Measurements from ENCODE around the gene LMTK3.

Gene LMTK3, protein sequence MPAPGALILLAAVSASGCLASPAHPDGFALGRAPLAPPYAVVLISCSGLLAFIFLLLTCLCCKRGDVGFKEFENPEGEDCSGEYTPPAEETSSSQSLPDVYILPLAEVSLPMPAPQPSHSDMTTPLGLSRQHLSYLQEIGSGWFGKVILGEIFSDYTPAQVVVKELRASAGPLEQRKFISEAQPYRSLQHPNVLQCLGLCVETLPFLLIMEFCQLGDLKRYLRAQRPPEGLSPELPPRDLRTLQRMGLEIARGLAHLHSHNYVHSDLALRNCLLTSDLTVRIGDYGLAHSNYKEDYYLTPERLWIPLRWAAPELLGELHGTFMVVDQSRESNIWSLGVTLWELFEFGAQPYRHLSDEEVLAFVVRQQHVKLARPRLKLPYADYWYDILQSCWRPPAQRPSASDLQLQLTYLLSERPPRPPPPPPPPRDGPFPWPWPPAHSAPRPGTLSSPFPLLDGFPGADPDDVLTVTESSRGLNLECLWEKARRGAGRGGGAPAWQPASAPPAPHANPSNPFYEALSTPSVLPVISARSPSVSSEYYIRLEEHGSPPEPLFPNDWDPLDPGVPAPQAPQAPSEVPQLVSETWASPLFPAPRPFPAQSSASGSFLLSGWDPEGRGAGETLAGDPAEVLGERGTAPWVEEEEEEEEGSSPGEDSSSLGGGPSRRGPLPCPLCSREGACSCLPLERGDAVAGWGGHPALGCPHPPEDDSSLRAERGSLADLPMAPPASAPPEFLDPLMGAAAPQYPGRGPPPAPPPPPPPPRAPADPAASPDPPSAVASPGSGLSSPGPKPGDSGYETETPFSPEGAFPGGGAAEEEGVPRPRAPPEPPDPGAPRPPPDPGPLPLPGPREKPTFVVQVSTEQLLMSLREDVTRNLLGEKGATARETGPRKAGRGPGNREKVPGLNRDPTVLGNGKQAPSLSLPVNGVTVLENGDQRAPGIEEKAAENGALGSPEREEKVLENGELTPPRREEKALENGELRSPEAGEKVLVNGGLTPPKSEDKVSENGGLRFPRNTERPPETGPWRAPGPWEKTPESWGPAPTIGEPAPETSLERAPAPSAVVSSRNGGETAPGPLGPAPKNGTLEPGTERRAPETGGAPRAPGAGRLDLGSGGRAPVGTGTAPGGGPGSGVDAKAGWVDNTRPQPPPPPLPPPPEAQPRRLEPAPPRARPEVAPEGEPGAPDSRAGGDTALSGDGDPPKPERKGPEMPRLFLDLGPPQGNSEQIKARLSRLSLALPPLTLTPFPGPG (N-terminal part only)

DNA sequence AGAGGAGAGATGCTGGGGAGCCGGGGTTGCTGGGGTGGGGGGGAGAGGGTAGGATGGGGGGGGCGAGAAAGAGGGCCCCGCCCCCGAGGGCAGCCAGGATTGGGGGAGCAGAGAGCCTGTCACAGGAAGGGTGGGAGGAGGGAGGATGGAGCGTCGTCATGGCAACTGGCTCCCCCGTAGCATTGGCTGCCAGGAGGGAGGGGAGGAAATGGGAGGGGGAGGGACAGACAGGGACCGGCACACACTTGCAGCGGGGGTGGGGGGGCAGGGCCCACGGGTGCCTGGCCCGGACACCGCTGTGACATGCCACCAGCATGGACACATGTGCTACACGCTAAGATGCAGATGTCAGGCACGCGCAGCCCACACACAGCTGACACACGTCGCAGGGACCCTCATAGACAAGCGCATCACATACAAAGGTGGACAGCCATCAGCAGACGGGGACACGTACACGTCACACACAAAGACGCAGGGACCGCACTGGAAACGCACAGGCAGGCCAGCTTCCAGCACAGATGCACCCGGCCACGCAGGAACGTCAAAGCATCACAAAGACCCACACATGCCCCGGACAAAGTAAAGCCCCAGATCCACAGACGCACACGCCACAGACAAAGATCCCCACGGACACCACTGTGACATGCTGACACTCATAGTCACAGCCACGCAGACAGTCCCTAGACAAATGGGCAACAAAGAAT lies at the start of gene LMTK3:
Gene LMTK3, minus strand, starts transcription at position 36 of the 704 bp plus-strand sequence. CDS start 259 bp downstream, outside the sequence.
- DNase-seq (ENCODE audit: low read depth), result no peak

DNA sequence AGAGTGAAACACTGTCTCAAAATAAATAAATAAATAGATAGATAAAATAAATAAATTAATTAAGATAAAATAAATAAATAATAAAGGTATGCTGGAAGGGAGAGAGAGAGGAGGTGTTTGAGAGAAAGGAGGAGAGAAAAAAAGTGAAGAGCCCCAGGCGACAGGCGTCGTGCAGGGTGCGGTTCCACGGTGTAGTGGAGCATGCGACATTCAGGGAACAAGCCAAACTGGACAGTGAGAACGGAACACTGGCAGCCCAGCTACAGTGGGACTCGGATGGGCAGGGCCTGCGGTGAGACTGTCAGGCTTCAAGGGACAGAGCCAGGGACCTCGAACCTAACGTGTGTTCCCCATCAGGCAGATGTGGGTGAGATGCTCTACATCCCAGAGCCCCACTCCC lies 49.8 kb upstream of the LMTK3 start:
- DNase-seq (ENCODE audit: low read depth), result no peak

DNA sequence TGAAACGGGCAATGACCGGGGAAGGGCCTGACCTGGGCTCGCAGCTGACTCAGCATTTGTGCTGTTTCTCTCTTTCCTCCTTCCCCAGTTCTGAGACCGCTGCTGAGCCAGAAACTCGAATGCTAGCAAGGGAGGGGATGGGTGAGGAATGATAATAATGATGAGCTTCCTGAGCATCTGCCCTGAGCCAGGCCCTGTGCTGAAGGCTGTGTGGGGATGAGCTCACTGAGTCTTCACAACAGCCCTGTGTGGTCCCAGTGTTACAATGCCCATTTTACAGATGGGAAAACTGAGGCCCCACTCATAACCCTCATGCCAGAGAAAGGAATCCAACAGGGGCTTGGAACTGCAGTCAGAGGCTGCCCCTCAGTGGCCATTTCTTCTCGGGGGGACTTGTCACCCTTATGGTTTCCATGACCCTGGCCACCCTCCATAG lies 48.5 kb upstream of the LMTK3 start:
- no peak for DNase-seq (ENCODE audit: low read depth)

DNA sequence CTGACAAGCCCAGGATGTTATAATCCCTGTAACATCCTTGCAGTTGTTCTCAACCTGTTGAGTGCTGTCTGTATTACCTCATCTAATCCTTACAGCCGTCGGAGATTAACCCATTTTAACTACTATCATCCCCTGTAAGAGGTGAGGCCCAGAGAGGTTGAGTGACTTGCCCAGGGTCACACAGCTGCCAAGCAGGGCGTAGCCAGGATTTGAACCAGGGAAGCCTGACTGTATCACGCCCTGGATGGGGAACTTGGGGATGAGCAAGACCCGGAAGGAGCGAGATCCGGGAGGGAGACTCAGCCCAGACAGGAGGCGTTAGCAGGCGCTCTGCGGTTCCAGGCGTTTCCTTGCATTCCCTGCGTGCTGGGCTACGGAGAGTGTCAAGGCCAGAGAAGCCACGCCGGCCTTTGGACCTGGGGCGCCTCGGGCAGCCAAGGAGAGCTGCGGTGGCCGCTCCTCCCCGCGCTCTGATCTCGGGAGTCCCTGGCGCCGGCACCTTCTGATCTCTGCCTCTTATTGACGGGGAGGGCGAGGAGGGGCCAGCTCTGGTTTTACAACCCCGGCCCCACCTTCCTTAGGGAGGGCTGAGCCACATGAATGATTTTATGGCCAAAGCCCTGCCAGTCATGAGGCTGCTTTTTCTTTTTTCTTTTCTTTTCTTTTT lies 46.5 kb upstream of the LMTK3 start:
- peak; percentile 36 for DNase-seq (ENCODE audit: low read depth)

DNA sequence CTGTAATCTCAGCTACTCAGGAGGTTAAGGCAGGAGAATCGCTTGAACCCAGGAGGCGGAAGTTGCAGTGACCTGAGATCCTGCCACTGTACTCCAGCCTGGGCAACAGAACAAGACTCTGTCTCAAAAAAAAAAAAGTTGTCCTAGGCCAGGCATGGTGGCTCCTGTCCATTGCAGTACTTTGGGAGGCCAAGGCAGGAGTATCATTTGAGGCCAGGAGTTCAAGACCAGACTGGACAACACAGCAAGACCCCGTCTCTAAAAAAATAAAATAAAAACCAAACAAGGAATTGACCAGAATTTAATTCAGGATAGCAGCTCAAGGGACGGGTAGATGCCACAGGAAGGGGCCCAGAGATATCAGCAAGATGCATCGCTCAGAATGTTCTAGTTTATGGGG lies 45.2 kb upstream of the LMTK3 start:
- no peak for DNase-seq (ENCODE audit: low read depth)

DNA sequence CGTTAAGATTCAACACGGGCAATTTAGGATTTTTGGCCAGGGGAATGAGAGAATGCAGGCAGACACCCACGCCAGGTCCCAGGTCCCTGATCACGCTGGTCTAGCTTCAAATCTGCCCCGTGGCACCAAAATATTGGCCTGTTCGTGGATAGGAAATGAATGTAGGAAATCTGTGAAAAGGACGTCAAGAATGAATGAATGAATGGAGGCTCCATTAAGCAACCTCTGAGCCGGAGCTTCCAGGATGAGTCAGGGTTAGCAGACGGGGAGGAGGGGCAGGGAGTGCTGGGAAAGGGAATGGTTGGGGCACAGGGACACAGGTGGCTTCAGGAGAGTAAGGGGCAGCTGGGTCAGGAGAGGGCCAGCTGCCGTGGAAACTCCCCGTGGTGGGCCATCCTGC lies 44.5 kb upstream of the LMTK3 start:
- DNase-seq (ENCODE audit: low read depth), result peak; percentile 31

DNA sequence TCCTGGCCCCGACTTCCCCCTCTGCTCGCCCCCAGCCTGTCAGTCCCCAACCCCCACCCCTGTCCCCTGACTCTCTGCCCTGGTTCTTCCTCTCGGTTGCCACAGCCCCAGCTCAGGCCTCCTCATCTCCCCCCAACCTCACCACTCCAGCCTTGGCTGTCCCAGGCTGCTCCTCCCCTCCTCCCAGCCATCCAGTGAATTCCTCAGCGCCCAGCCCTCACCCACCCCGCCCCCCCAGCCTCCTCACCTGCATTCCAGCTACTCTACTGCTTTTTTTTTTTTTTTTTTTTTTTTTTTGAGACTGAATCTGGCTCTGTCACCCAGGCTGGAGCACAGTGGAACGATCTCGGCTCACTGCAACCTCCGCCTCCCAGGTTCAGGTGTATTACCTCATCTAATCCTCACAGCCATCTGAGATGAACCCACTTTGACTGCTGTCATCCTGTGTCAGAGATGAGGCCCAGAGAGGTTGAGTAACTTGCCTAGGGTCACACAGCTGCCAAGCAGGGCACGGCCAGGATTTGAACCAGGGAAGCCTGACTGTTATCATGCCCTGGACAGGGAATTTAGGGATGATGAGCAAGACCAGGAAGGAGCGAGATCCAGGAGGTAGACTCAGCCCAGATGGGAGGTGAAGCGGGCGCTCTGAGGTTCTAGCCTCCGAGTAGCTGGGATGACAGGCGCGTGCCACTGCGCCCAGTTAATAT lies 42.9 kb upstream of the LMTK3 start:
- no peak for DNase-seq (ENCODE audit: low read depth)

DNA sequence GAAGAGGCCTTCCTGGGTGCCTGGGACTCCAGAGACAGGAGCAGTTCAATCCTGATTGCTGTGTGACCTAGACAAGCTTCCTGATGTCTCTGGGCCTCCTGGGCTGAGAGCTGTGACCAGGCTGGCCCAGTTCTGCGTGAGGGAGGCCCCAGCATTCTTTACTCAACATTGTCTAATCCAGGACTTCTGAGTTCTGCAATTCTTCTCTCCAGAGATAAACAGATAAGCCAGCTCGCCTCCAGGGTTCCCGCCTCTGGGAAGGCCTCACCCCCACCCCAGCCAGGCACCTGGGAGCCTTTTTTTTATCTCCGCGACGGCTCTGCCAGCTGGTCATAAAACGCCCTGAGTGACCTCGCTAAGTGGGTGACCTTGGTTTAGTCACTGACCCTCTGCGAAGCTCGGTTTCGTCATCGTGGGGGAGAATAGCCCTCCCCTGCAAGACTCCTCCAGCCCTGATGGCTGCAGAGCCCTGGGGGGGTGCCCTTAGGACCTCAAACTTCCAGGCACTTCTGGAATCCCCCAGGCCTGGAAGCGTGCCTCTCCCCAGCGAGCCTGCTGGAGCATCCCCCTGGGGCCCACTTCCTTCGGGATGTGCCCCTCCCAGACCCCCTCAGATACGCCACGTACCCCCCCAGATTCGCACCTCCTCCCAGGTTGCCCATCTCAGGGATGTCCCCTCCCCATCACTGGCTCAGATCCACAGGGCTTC lies 42.2 kb upstream of the LMTK3 start:
- peak; percentile 41 for DNase-seq (ENCODE audit: low read depth)

DNA sequence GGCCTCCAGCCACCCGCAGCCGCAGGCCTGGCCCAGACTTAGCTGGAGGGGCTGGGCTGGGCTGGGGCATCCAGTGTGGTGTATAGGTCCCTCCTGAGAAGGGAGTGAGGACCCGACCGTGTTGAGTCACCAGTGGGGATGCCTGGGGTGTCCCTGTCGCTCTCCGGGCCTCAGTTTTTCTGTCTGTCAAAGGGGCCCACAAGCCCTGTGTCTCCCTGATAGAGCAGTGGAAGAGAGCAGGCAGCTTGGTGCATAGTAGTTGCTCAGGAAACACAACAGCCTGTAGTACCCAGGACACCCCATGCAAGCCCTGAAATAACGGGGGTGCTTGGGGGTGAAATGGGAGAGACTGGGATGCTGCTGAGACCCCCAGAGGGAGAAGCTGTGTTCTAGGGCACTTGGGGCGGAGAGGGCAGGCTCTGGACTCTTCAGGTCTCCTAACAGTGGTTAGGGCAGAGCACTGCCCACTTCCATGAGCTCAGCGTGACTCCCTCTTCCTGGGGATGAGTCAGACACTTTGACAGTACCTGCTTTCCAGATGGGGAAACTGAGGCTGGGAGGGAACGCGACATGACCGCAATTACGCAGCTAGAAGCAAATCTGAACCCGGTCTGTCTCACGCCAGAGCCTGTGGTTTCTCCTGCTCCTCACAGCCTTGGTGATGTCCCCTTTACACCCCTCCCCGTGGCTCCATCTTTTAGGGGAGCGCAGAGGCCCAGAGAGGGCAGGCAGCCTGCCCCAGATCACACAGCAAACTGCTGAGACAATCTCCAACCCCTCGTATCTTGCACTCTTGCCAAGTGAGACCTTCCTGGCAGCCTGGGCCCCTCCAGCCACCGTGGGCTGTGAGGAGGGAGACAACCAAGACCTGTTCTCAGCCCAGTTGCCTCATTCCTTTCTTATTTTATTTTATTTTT lies 41.0 kb upstream of the LMTK3 start:
- no peak for DNase-seq (ENCODE audit: low read depth)

DNA sequence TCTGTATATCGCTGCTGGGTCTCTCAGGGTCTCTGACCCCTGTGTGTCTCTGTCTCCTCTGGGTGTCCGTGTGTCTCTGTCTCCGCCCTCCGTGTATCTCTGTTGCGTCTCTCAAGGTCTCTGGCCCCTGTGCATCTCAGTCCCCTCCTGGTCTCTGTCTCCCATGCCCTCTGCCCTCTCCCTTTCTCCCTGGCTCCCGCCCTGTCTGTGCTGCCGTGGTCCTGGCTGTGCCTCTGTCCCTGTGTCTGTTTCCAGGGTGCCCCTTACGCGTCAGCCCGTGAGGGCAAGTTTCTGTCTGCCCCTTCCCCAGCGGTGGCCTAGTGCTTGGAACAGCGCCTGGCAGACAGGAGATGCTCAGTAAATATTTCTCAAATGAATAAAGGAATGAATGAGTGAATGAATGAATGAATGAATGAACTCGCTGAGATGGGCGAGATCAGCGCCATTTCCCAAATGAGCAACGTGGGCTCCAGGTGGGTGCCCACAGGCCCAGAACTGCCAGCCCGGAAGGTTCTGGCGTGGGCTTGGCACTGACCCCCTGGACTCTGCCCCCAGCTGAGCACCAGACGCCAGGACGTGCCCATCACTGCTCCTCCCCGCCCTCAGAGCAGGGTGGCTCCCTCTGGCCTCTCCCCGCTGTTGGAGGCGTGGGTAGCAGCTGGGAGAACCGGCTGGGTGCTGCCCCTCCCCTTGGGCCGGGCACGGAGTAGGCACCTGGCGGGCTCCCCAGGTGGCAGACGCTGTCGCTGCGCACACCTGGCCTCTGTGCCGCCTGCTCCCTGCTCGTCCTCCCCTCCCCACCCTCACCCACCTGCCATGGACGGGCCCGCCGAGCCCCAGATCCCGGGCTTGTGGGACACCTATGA lies 40.0 kb upstream of the LMTK3 start, which contains the start of gene SULT2B1:
Gene SULT2B1, plus strand, starts transcription at position 736 of the 866 bp plus-strand sequence. Its CDS starts 81 bp downstream, at position 817.
- DNase-seq (ENCODE audit: low read depth), result no peak

DNA sequence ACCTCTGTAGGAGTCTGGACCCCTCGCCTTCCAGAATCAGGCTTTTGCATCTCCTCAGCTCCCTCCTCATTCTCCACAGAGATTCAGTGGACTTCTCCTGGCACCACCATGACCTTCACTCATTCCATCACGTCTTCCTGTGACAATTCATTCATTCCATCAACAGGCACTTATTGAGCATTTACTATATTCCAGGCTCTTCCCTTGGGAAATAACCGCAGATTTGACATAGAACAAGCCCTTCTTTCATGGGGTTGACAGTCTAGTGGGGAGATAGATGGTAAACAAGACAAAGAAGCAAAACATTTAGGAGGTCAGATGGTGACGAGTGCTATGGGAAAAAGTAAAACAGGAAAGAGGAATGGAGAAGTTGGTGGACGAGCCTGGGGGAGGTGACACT lies 37.7 kb upstream of the LMTK3 start:
- DNase-seq (ENCODE audit: low read depth), result no peak

DNA sequence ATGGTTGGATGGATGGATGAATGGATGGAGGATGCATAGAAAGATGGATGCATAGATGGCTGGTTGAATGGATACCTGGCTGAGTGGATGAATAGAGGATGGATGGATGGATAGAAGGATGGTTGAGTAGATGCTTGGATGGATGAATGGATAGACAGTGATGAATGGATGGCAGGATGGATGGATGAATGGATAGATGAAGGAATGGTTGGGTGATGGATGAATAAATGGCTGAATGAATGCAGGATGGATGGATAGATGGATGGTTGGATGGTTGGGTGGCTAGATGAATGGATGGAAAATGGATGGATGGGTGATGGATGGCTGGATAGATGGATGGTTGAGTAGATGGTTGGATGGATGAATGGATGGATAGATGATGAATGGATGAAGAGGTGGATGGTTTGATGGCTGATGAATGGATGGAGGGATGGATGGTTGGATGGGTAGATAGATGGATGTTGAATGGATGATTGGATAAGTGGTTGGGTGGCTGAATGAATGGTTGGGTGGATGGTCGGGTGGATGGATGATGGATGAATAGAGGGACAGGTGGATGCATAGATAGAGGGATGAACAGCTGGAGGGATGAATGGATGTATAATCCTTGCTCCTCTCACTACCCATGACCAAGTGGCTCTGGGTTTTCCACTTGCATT lies 36.7 kb upstream of the LMTK3 start:
- DNase-seq (ENCODE audit: low read depth), result no peak

DNA sequence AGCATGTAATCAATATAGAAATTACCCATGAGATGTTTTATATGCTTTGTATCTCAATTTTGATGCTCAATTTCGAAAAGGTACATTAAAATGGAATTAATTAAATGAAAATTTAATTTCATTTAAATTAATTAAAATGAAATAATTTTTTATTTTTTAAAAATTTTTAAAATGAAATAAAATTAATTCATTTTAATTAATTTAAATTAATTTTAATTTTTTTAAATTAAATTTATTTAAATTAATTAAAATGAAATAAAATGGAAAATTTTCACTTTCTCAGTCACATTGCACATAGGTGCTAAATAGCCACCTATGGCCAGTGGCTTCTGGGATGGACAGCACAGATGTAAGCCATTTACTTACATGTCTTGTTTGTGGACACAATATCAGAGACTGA lies 36.1 kb upstream of the LMTK3 start:
- DNase-seq (ENCODE audit: low read depth), result no peak

DNA sequence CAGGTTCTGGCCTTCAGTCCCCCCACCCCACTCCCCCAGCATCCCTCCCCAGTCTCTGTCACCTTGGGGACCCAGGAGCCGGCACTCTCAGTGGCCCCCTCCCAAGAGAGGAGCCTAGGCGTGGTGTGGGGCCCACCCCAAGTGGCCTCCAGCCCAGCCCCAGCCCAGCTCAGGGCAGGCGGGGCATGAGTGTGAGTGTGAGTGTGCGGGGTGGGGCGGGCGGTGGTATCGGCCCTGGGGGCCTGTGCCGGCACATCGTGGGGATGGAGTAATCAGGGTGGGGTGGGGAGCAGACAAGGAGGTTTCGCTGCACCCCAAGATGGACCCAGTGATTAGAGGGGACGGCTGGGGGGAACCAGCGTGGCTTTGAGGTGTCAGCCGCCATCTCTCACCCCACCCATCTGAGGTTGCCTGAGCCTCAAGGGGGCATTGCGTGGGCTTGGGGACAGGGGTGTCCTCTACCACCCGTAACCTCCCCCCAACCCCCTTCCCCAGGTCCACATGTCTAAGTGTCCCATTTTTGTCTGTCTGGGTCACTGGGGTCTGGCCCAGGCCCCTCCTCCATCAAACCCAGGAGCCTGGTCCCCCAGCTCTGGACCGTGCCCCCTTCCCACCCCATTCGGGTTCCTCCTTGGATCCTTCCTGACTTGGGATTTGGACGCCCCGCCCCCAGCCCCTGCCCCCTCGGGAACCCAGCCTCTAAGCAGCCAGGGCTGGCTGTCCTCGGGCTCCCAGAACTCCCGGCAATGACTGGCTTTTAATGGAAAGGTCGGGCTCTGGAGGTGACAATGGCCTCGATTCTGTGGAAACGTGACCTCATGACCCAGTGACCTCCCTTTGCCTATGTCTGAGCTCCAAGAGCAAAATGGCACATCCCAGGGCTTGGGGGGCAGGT lies 33.5 kb upstream of the LMTK3 start:
- DNase-seq (ENCODE audit: low read depth), result no peak

DNA sequence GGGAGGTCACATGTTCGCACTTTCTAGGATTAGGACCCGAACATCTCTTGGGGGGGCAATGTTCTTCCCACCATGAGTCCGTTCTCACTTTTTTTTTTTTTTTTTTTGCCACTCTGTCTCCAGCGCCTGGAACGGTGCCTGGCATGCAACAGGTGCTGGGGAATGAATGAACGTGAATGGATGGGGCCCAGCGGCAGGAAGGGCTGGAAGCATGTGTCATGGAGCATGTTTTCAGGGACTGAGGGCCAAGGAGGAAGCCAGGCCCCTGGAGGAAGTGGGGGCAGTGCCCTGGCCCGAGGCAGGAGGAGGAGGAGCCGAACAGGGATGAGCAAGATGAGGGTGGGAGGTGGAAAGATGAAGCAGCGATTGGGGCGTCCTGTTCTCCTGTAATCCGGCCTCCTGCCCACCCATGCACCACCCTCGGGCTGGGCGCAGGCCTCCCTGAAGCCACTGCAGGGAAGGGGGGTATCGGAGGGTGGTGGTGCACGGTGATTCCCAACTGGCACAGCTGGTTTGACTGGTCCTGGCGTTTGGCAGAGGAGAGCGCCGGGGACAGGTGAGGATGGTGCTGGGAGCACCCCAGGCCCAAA lies 31.6 kb upstream of the LMTK3 start:
- DNase-seq (ENCODE audit: low read depth), result no peak

DNA sequence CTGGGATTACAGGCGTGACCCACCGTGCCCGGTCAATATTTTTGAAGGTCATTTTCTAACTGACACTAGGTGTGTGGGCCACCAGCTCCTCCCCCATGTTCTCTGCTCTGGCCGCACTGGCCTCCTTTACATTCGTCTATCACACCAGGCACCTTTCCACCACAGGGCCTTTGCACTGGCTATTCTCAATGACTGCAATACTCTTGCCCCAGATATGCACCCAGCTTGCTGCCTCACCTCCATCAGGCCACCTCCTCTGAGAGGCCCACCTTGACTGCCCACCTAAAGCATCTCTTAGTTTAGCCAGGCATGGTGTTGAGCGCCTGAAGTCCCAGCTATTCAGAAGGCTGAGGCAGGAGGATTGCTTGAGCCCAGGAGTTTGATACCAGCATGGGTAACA lies 30.2 kb upstream of the LMTK3 start:
- DNase-seq (ENCODE audit: low read depth), result no peak

Data from fibroblast of gingiva (primary cell).